K562 (cell line): Measurements from ENCODE around the gene HMGCL. TPM values are rescaled to one million over a fixed set of nuclear protein-coding genes. Genes with fewer than 3 reads are reported as not detected.

Source experiments
- BCL6 ChIP-seq: fragments of 250-450 bp; sonication (Bioruptor Pico); IDR thresholded peaks from 2 replicates; pipeline ENCODE4 v1.4.0; 2020
- BRD4 ChIP-seq: fragments of 200-600 bp; sonication (generic); IDR thresholded peaks from 2 replicates; pipeline ENCODE4 v1.6.1; 2017; ENCODE audit warnings: inconsistent platforms
- CEBPG ChIP-seq, 3 experiments: fragments of 200-800 bp in 1 of 3; sonication (Bioruptor generic) in 1 of 3; sonication (generic) in 1 of 3; formaldehyde crosslinking in 1 of 3; IDR thresholded peaks in 2 of 3; conservative IDR thresholded peaks in 1 of 3; 2 replicates each; pipeline versions ENCODE4 v1.6.1 to v1.8.0; 2016 to 2022; ENCODE audit warnings: missing compliant biosample characterization in 2 of 3, missing genetic modification characterization in 2 of 3, mild to moderate bottlenecking in 1 of 3, missing genetic modification reagents in 1 of 3
- CREB5 ChIP-seq: fragments of 250-450 bp; sonication (Bioruptor Pico); IDR thresholded peaks from 2 replicates; pipeline ENCODE4 v1.5.0; 2020; ENCODE audit warnings: mild to moderate bottlenecking
- CSDE1 ChIP-seq, 2 experiments: fragments of 450-650 bp; IDR thresholded peaks; 2 replicates each; pipeline ENCODE4 v1.6.1; 2016; ENCODE audit warnings: mild to moderate bottlenecking in 1 of 2
- E2F3 ChIP-seq: fragments of 250-450 bp; sonication (Bioruptor Pico); IDR thresholded peaks from 2 replicates; pipeline ENCODE4 v1.4.0; 2020; ENCODE audit warnings: mild to moderate bottlenecking
- ETV1 ChIP-seq: fragments of 450-650 bp; conservative IDR thresholded peaks from 2 replicates; pipeline ENCODE4 v1.6.1; 2016; ENCODE audit warnings: missing genetic modification characterization, control low read depth, low read depth, missing compliant biosample characterization
- GATAD2B ChIP-seq: fragments of 450-650 bp; IDR thresholded peaks from 2 replicates; pipeline ENCODE4 v1.6.1; 2017; ENCODE audit warnings: mild to moderate bottlenecking, borderline replicate concordance
- HDAC1 ChIP-seq, 2 experiments: fragments of 450-650 bp; IDR thresholded peaks; 2 replicates each; pipeline ENCODE4 v1.6.1; 2016 to 2017; ENCODE audit warnings: inconsistent platforms in 1 of 2, mild to moderate bottlenecking in 1 of 2, moderate library complexity in 1 of 2
- MXI1 ChIP-seq: IDR thresholded peaks from 2 replicates; pipeline ENCODE4 v1.6.1; 2011; ENCODE audit warnings: low read depth, mild to moderate bottlenecking, improper control_type of control experiment, low read length
- NFYB ChIP-seq: IDR thresholded peaks from 2 replicates; pipeline ENCODE4 v1.6.1; 2011; ENCODE audit warnings: mild to moderate bottlenecking, moderate library complexity; ENCODE audit not compliant: insufficient read length; ENCODE audit errors: extremely low read depth
- PCBP2 ChIP-seq: fragments of 200-400 bp; formaldehyde crosslinking; IDR thresholded peaks from 2 replicates; pipeline ENCODE4 v1.6.1; 2018; ENCODE audit warnings: low read length, low read depth, mild to moderate bottlenecking, moderate library complexity; ENCODE audit not compliant: poor library complexity, severe bottlenecking
- PML ChIP-seq: IDR thresholded peaks from 2 replicates; pipeline ENCODE4 v1.6.1; 2012; ENCODE audit warnings: low read length, inconsistent platforms
- POLR2B ChIP-seq: fragments of 450-650 bp; IDR thresholded peaks from 2 replicates; pipeline ENCODE4 v1.6.1; 2018; ENCODE audit warnings: low read depth; ENCODE audit not compliant: partially characterized antibody
- SREBF2 ChIP-seq: sonication (generic); formaldehyde crosslinking; IDR thresholded peaks from 2 replicates; pipeline ENCODE4 v1.4.0; 2020; ENCODE audit warnings: mild to moderate bottlenecking, missing genetic modification reagents
- ZNF311 ChIP-seq: fragments of 250-450 bp; sonication (Bioruptor Pico); IDR thresholded peaks from 2 replicates; pipeline ENCODE4 v1.4.0; 2020; ENCODE audit warnings: mild to moderate bottlenecking, moderate library complexity
- ZNF507 ChIP-seq: conservative IDR thresholded peaks from 2 replicates; pipeline ENCODE4 v1.6.1; 2017; ENCODE audit warnings: missing genetic modification characterization, missing compliant biosample characterization
- ZNF561 ChIP-seq: fragments of 450-650 bp; formaldehyde crosslinking; conservative IDR thresholded peaks from 2 replicates; pipeline ENCODE4 v1.4.0; 2020; ENCODE audit warnings: mild to moderate bottlenecking, moderate library complexity
- ZNF586 ChIP-seq: fragments of 450-650 bp; formaldehyde crosslinking; conservative IDR thresholded peaks from 2 replicates; pipeline ENCODE4 v1.4.0; 2020; ENCODE audit warnings: mild to moderate bottlenecking, moderate library complexity
- ZNF696 ChIP-seq: fragments of 250-450 bp; sonication (Bioruptor Pico); conservative IDR thresholded peaks from 2 replicates; pipeline ENCODE4 v1.4.0; 2020; ENCODE audit warnings: mild to moderate bottlenecking, moderate library complexity
- ZSCAN32 ChIP-seq: fragments of 450-650 bp; formaldehyde crosslinking; IDR thresholded peaks from 2 replicates; pipeline ENCODE4 v1.4.0; 2020; ENCODE audit warnings: mild to moderate bottlenecking, moderate library complexity
- polyA plus RNA-seq, 8 experiments: library from polyadenylated mRNA; depleted of rRNA in 4 of 8; stranded (reverse) in 5 of 8; unstranded in 3 of 8; fragments of >200 nt; fragmentation: Nextera tagmentation in 2 of 8; fragmentation: Illumina TruSeq in 1 of 8; extraction: Ambion mirVana in 2 of 8; extraction: Trizol in 1 of 8; gene quantifications; 2 replicates each; pipeline versions ENCODE4 v1.2.1 to v1.2.3, GENCODE V29; 2011 to 2014; ENCODE audit warnings: inconsistent platforms in 1 of 8, missing spikeins in 1 of 8
- total RNA-seq, 7 experiments: library from RNA; depleted of rRNA in 6 of 7; stranded (reverse); fragments of >200 nt in 6 of 7; fragmentation: Illumina TruSeq in 2 of 7; extraction: Trizol in 2 of 7; gene quantifications; 2 replicates each; pipeline versions ENCODE4 v1.2.1 to v1.2.3, GENCODE V29; 2011 to 2021; ENCODE audit warnings: low replicate concordance in 1 of 7
- TF ChIP-seq, protein P1 (sequence below): sonication (generic); formaldehyde crosslinking; IDR thresholded peaks from 2 replicates; pipeline ENCODE4 v1.8.0; 2022; ENCODE audit warnings: missing genetic modification reagents, mild to moderate bottlenecking, borderline replicate concordance
- TF ChIP-seq, protein P2 (sequence below): conservative IDR thresholded peaks from 2 replicates; pipeline ENCODE4 v1.6.1; 2011; ENCODE audit warnings: low read depth, mild to moderate bottlenecking, low read length; ENCODE audit not compliant: control insufficient read depth
- TF ChIP-seq, protein P3 (sequence below), 2 experiments: fragments of 450-650 bp in 1 of 2; sonication (generic) in 1 of 2; formaldehyde crosslinking in 1 of 2; IDR thresholded peaks in 1 of 2; conservative IDR thresholded peaks in 1 of 2; 2 replicates each; pipeline versions ENCODE4 v1.6.1 to v1.8.1; 2016 to 2023; ENCODE audit warnings: mild to moderate bottlenecking in 2 of 2, moderate library complexity in 2 of 2, inconsistent platforms in 1 of 2, missing genetic modification reagents in 1 of 2

The HMGCL gene
- total and polyA plus RNA-seq, 9 of the 15 experiments (the other 6 are each of a cell fraction or from before 2014, with no cell fraction given) = 18.0 to 82.2 (median 24.2) TPM

DNA sequence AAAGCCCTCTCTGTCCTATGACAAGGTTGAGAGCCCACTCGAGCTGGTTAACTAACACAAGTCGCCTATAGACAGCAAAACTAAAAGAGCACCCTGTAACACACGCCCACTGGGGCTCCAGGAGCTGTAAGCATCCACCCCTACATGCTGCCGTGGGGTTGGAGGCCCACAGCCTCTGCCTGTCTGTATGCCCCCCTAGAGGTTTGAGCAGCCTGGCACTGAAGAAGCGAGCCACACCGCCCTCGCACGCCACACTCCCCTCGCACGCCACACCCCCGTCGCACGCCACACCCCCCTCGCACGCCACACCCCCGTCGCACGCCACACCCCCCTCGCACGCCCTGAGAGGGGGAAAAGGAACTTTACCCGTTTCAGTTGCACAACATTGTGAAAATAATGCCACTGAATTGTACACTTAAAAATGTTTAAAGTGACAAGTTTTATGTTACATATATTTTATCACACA is 13.2 kb upstream of the HMGCL start (continued):
- no peak for TF ChIP-seq ZSCAN32 (CRISPR knock-in tag)
- TF ChIP-seq CSDE1 (IDR thresholded peaks at IDR 0.05) = no peak
- TF ChIP-seq ETV1 (tag) = no peak
- TF ChIP-seq POLR2B = no peak
- peak; percentile 78; the same call in 1 of the 2 replicates for TF ChIP-seq CEBPG (CRISPR knock-in tag; IDR thresholded peaks at IDR 0.05)
- peak; percentile 64 to 72; a peak in 3 of 4 replicates for TF ChIP-seq CEBPG (tag; conservative IDR thresholded peaks at IDR 0.05 in 1 of 2, IDR thresholded peaks at IDR 0.05 in 1 of 2)
- TF ChIP-seq GATAD2B = no peak
- TF ChIP-seq ZNF696 (CRISPR knock-in tag) = no peak
- TF ChIP-seq CREB5 = no peak
- no peak for TF ChIP-seq ZNF507 (tag)
- TF ChIP-seq BCL6 (CRISPR knock-in tag) = no peak
- no peak for TF ChIP-seq NFYB
- 0 out of 2 replicates have a peak, but pooled peaks have one; percentile 42 for TF ChIP-seq E2F3
- TF ChIP-seq, protein P1, sequence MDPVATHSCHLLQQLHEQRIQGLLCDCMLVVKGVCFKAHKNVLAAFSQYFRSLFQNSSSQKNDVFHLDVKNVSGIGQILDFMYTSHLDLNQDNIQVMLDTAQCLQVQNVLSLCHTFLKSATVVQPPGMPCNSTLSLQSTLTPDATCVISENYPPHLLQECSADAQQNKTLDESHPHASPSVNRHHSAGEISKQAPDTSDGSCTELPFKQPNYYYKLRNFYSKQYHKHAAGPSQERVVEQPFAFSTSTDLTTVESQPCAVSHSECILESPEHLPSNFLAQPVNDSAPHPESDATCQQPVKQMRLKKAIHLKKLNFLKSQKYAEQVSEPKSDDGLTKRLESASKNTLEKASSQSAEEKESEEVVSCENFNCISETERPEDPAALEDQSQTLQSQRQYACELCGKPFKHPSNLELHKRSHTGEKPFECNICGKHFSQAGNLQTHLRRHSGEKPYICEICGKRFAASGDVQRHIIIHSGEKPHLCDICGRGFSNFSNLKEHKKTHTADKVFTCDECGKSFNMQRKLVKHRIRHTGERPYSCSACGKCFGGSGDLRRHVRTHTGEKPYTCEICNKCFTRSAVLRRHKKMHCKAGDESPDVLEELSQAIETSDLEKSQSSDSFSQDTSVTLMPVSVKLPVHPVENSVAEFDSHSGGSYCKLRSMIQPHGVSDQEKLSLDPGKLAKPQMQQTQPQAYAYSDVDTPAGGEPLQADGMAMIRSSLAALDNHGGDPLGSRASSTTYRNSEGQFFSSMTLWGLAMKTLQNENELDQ (CRISPR knock-in tag) = no peak
- no peak for TF ChIP-seq BRD4
- peak in 1 of 2 experiments; percentile 75; a peak in 2 of 4 replicates for TF ChIP-seq HDAC1 (IDR thresholded peaks at IDR 0.05)
- TF ChIP-seq ZNF586 = no peak
- TF ChIP-seq, protein P2, sequence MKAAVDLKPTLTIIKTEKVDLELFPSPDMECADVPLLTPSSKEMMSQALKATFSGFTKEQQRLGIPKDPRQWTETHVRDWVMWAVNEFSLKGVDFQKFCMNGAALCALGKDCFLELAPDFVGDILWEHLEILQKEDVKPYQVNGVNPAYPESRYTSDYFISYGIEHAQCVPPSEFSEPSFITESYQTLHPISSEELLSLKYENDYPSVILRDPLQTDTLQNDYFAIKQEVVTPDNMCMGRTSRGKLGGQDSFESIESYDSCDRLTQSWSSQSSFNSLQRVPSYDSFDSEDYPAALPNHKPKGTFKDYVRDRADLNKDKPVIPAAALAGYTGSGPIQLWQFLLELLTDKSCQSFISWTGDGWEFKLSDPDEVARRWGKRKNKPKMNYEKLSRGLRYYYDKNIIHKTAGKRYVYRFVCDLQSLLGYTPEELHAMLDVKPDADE = no peak
- TF ChIP-seq ZNF561 (CRISPR knock-in tag) = no peak
- TF ChIP-seq, protein P3, sequence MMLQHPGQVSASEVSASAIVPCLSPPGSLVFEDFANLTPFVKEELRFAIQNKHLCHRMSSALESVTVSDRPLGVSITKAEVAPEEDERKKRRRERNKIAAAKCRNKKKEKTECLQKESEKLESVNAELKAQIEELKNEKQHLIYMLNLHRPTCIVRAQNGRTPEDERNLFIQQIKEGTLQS (IDR thresholded peaks at IDR 0.05) = no peak
- TF ChIP-seq, protein P3 (CRISPR knock-in tag; conservative IDR thresholded peaks at IDR 0.05) = no peak
- TF ChIP-seq PML = no peak
- no peak for TF ChIP-seq SREBF2 (CRISPR knock-in tag)
- no peak for TF ChIP-seq ZNF311 (CRISPR knock-in tag)
- no peak for TF ChIP-seq PCBP2
- peak; percentile 77; the same call in 1 of the 2 replicates for TF ChIP-seq MXI1
